Gastrocnemius medialis (tissue), 4 donors: ENCODE data around the gene SCUBE1.

Experiments
- POLR2A ChIP-seq, 2 donors: fragments of 450-650 bp; IDR thresholded peaks; one replicate each; pipeline ENCODE4 v1.6.1; 2017; ENCODE audit warnings: antibody characterized with exemption in 2 of 2, mild to moderate bottlenecking in 2 of 2, moderate library complexity in 2 of 2
- TF ChIP-seq, protein P1 (sequence below), 5 experiments: fragments of 450-650 bp in 3 of 5; fragments of 200-600 bp in 2 of 5; sonication (generic) in 2 of 5; IDR thresholded peaks in 4 of 5; conservative IDR thresholded peaks in 1 of 5; 1 replicate in 4 of 5; 2 replicates in 1 of 5; pipeline ENCODE4 v1.5.1; 2016 to 2019; ENCODE audit warnings: antibody characterized with exemption in 5 of 5, mild to moderate bottlenecking in 3 of 5, moderate library complexity in 3 of 5

DNA sequence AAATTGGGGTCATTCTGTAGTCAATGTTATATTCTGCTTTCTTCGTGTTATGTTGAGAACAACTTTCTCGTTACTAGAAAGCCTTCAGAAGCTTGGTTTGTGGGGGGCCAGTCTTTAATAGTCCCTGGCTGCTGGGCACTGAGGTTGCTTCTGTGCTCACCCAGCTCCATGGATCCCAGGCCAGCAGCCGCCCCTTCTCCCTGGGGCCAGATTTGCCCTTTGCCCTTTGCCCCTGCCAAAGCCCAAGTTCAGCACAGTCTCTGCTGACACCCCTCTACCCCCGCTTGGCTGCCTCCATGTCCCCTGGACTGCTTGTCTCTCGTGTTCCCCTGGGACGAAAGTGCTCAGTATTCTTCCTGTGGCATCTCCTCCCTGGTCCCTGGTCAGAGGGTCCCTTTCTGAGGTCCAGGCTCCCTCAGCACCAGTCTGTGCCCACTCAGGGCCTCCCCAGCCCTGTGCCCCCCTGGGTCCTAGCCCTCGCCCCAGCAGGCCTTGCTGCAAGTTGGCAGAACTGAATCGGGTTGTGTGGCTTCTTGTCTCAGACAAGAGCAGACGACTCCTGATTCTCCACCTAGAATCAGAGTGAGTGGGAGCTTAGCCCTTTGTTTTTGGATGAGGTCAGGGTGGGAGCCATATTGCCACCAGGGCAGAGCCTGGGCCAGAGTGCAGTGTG lies 185.2 kb downstream of the SCUBE1 start:
- no peak for TF ChIP-seq POLR2A (IDR thresholded peaks at IDR 0.05)
- TF ChIP-seq, protein P1, sequence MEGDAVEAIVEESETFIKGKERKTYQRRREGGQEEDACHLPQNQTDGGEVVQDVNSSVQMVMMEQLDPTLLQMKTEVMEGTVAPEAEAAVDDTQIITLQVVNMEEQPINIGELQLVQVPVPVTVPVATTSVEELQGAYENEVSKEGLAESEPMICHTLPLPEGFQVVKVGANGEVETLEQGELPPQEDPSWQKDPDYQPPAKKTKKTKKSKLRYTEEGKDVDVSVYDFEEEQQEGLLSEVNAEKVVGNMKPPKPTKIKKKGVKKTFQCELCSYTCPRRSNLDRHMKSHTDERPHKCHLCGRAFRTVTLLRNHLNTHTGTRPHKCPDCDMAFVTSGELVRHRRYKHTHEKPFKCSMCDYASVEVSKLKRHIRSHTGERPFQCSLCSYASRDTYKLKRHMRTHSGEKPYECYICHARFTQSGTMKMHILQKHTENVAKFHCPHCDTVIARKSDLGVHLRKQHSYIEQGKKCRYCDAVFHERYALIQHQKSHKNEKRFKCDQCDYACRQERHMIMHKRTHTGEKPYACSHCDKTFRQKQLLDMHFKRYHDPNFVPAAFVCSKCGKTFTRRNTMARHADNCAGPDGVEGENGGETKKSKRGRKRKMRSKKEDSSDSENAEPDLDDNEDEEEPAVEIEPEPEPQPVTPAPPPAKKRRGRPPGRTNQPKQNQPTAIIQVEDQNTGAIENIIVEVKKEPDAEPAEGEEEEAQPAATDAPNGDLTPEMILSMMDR (IDR thresholded peaks at IDR 0.05 in 4 of 5, conservative IDR thresholded peaks at IDR 0.05 in 1 of 5): no peak
